GM18519 (cell line): Measurements from ENCODE around the gene PTGR2.
"Not testable (repeated sequence)": the region's sequence is repeated elsewhere in the genome, so short reads cannot be mapped to it uniquely, and the experiment has no call there.

Source experiments
- ATAC-seq: cut with Tn5 transposase; IDR thresholded peaks from one replicate; pipeline ENCODE4 v1.9.1; 2021; ENCODE audit warnings: mild to moderate bottlenecking, moderate library complexity; ENCODE audit not compliant: unreplicated experiment, low FRiP score

PTGR2 gene

DNA sequence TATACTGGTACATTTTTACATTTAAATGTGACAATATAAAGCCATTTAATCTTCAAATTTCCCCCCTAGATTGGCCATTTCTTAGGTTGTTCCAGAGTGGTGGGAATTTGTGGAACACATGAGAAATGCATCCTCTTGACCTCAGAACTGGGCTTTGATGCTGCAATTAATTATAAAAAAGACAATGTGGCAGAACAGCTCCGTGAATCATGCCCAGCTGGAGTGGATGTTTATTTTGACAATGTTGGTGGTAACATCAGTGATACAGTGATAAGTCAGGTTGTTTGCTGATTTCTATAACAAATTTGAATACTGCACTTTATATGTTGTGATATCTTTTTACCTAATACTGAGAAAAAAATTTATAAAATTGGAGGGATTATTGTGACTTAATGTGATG, 27.4 kb downstream of the PTGR2 start:
- ATAC-seq, result no peak

DNA sequence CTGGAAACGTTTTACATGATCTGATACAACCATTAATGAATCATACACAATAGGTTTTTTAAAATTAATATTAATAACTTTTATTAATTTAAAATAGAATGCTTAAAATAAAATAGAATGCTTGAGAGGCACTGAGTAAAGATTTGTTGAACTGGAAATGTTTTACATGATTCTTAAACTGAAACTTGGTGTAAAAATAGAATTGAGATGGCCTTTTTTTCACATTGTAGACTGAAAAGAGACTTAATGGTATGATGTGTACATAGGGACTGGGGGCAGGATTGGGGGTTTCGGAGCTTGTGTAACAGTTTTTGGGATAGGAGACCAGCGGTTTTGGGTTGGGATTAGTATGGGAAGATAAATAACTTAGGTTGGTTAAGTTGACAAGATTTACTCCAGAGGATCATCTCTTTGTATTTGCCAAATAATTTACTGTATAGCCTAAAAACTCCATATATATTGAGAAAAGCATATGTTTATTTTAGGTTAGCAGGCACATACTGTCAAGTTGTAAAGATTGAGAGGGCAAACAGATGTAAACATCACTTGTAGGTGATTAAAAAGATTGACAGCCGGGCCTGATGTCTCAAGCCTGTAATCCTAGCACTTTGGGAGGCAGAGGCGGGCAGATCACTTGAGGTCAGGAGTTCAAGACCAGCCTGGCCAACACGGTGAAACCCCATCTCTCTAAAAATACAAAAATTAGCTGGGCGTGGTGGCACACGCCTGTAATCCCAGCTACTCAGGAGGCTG, 33.0 kb downstream of the PTGR2 start:
- no peak for ATAC-seq

DNA sequence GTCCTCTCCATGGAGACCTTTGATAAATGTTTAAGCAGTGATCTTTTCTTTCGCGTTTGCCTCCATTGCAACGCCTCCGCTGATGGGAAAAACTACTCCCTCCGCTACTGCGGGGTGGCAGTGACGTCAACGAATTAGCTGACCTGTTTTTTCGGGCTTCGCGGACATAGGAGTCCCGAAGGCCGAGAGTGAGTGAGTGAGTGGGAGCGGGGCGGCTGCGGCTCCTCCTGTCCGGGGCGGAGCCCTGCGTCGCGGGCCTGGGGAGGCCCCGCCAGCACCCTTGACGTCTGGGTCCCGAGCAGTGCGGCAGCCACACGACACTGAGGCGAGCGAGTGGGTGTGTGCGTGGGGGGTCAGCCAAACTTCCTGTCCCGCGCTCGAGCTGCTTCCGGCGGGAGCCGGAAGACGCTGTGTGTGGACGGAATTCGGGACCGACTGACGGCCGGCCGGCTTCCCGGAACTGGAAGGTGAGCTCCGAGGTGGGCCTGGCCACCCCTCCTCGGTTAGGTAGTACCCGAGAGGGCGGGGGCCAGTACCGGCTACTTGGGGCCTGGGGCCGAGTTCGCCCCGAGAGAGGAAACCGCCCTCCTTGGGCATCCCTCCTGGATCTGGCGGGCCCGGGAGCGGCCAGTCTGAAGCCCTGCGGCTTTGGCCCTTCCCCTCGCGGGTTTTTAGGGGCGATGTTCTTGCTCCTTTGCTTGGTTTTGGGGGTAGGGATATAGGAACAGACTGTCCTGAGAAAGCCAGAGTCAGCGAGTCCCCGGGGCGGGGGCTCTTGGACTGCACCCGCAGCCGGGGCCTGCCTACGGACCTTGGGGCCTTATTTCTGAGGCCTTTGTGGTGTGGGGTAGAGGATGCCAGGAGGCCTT, 35.1 kb downstream of the PTGR2 start, which contains the start of gene ZNF410:
Gene ZNF410, plus strand, starts transcription at position 411 of the 869 bp plus-strand sequence. CDS start 5,317 bp downstream, outside the sequence.
- ATAC-seq, result peak; percentile 91

DNA sequence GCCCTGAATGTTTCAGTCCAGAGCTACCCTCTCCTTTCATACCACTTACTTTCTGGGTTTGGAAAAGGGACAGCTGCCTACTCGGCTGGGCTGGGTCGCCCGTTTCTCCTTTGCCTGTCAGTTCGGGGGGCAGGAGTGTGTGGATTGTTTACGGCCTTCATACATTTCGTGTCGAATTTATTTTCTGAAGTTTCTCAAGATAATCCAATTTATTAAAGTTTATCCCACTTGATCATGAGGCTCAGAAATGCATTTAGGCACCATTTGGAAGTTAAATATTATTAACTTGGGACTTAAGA, 35.6 kb downstream of the PTGR2 start:
- ATAC-seq, result no peak

DNA sequence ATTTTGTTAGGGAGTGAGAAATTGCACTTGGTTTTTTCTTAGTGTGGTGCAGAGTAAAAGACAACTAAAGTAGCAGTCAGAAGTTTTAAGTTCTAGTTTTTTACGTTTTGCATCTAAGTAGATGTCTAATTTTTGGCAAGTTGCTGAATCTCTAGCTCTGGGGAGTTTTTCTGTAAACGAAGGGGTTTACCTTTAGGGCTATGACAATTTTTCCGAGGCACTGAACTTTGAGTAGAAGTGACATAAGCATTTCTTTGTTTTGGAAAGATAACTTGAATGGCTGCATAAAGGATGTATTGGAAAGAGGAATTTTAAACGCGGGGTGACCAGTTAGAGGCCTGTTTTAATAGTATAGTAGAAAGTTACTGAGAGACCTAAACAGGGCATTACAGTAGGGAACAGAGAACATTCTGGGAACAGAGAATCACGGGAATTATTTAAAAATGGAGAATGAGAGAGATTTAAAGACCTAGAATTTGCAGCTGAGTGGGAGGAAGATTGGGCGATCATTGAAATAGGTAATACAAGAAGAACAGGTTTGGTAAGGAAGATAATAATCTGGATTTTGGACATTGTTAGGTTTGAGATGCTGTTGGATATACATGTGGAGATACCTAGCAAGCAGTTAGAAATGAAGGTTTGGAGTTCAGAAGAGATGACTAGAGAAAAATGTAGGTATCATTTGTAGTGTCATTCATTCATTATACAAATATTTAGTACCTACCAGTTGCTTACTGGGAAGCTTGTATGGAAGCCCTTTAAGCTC, 36.2 kb downstream of the PTGR2 start:
- no peak for ATAC-seq

DNA sequence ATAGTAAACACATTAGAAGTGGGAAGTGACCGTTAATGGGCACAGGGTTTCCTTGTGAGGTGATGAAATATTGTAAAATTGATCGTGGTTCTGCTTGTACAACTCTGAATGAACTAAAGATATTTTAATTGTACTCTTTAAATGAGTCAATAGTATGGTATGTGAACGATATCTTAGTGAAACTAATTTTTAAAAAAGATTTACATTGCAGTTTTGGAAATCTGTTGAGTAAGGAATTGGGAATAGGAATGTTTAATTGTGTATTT, 36.8 kb downstream of the PTGR2 start:
- no peak for ATAC-seq

DNA sequence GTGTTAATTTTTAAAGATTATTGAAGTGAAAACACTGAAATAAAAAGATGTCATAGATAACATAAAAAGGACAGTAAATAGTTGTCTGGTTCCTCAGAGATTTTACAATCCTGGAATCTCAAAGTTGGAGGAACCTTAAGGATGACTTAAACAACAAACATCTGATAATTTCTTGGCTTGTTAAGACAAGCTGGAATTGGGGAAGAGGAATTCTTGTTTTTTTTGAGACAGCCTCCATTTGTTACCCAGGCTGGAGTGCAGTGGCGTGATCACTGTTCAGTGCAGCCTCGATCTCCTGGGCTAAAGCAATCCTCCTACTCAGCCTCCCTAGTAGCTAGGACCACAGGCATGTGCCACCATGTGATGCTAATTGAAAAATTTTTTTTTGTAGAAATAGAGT, 37.3 kb downstream of the PTGR2 start:
- no peak for ATAC-seq

DNA sequence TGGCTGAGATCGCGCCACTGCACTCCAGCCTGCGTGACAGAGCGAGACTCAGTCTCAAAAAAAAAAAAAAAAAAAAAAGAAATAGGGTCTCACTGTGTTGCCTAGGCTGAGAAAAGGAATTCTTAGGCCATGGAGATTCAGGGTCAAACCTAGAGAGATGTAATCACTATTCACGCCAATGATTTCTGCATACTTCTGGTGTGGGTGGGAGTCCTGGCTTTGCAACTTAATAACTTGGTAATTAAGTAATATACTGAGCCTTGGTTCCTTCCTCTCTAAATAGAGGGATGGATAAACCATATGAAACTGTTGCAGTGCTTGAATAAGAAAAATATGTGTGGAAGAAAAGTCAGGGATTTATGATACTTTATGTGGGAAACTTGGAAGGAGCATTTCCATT, 37.7 kb downstream of the PTGR2 start:
- ATAC-seq, result no peak

DNA sequence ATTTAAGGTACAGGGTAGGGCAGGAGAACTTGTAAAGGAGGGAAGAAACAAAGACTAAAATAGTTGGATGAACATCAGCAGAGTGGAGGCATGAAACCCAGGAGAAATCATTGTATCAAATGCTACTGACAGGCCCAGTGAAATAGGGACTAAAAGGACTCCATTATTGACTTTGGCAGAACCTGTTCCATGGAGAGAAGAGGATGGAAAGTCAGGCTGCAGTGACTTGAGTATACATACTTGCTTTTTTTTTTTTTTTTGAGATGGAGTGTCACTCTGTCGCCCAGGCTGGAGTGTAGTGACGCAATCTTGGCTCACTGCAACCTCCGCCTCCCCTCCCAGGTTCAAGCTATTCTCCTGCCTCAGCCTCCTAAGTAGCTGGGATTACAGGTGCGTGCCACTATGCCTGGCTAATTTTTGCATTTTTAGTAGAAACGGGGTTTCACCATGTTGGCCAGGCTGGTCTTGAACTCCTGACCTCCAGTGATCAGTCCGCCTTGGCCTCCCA, 42.6 kb downstream of the PTGR2 start:
- ATAC-seq, result not testable (repeated sequence)

DNA sequence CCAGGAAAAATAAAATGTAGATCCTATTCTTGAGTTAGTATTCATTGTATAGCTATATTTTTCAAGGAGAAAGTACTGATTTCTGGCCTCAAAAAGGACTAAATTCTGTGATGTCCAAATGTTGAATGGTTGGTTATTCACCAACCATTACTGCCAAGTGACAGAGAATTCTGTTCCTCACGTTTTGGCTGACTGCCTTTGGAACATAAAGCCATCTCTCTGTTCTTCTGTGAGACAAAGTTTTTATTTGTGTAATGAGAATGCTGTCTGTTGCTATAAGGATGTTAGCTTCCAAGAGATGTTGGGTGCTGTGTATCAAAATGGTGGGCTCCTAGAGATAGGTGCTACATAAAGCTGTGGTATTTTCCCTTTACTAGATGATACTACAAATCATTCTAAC, 44.3 kb downstream of the PTGR2 start:
- no peak for ATAC-seq

DNA sequence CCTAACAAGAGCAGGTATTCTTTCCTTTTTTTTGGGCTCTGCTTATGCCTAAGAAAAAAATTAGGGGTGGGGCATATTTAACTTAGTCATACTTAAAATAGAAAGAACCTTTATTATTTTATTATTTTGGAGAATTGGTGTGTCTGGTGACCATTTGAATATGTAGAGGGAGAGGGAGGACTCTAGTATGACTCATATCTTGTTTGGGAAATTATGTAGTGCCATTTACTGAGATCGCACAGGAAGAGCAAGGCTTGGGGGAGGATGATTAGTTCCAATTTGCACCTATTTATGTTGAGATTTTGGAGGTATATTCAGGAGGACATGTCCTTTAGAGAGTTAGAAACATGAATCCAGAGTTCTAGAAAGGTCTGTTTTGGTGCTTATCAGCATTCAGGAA, 44.9 kb downstream of the PTGR2 start:
- no peak for ATAC-seq

DNA sequence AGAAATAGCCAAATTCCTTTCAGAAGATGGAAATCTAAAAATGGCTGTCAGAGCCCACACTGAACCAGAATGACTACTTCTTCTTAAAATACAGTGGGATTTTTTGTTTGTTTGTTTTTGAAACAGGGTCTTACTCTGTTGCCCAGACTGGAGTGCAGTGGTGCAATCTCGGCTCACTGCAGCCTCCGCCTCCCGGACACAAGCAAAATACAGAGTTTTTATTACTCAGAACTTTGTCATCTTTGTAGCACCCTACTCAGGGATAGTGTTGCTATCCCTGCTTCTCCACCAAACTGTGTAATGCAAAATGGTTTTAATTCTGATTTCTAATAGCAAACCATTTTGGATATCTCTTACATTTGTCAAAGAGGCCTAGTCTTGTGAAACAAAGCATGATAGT, 51.4 kb downstream of the PTGR2 start:
- ATAC-seq, result no peak

DNA sequence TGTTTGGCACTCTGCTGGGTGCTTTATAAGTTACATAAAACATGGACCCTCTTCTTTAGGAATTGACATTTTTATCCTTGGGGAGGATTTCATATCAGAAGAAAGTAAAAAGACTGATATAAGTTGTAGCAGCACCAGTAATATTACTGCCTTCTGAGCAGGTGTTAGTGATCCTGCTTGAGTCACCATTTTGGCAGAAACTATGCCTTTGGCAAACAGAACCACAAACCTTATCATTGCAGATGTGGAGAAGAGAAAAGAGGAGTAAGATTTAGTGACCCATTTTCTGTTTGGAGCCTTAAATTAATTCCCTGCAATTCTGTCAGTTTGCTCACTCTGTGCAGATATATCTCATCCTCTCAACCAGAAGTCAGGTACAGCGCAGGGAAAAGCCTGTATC, 58.0 kb downstream of the PTGR2 start:
- ATAC-seq, result no peak

DNA sequence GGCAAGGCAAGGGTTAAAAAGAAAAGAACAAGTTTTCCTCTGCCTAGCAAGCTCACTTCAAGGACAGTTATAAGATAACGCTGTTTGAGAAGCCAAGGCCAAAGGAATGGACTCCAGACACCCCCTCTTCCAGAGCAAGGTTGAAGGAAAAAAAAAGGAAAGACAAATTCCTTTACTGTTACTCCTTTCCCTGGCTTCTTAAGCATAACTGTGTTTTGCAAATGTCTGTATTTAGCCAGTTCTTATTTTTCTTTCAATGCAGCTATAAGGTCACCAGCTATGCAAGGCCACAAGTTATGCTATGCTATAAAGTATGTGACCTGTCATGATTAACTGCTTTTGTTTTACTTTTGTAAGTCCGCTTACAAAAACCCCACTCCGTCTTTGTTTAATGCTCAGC, 61.6 kb downstream of the PTGR2 start:
- no peak for ATAC-seq

DNA sequence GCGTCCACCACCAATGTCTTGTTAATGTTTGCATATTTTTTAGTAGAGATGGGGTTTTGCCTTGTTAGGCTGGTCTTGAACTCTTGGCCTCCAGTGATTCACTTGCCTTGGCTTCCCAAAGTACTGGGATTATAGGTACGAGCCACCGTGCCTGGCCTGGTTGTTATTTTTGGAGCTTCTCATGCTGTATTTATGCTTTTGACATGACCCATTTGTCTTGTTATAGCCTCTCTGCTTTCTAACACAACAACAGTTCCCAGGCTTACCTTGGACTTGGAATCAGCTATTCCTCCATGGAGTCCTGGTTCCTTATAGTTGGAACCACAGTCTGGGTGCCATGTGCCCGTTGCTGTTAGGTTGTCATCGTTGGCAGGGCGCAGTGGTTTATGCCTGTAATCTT, 64.7 kb downstream of the PTGR2 start:
- no peak for ATAC-seq

DNA sequence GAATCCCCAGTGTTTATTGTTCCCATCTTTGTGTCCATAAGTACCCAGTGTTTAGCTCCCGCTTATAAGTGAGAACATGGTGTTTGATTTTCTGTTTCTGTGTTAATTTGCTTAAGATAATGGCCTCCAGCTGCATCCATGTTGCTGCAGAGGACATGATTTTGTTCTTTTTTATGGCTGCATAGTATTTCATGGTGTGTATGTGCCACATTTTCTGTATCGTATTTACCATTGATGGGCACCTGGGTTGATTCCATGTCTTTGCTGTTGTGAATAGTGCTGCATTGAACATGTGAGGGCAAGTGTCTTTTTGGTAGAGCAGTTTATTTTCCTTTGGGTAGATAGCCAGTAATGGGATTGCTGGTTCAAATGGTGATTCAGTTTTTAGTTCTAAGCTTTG, 67.8 kb downstream of the PTGR2 start:
- not testable (repeated sequence) for ATAC-seq

DNA sequence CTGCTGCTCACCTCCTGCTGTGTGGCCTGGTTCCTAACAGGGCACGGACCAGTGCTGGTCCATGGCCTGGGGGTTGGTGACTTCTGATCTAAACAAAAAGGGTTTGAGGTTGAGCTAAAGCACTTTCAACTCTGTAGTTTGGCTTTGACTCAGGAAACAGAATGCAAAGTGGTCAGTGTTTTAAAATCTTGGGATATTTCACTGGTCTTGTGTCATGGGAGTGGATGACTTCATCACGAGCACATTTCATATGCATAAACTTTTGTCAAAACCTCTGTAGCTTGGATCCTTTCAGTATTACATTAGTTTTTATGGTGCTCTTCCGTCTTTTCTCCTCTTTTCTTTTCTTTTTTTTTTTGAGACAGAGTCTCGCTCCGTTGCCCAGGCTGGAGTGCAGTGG, 72.7 kb downstream of the PTGR2 start:
- ATAC-seq, result no peak
